Muscle layer of colon (tissue), 2 donors: Measurements from ENCODE around the gene MATCAP1.

Source experiments
- H3K27ac ChIP-seq: one replicate; pipeline ENCODE4 v1.7.0; 2013; ENCODE audit warnings: low read depth, mild to moderate bottlenecking, low read length, moderate library complexity
- H3K27me3 ChIP-seq, 2 donors: one replicate each; pipeline ENCODE4 v1.7.0; 2013; ENCODE audit warnings: low read length in 2 of 2, mild to moderate bottlenecking in 2 of 2; ENCODE audit not compliant: insufficient read depth in 2 of 2, control insufficient read depth in 1 of 2
- H3K36me3 ChIP-seq: one replicate; pipeline ENCODE4 v1.7.0; 2013; ENCODE audit warnings: mild to moderate bottlenecking, low read length; ENCODE audit not compliant: insufficient read depth
- H3K4me1 ChIP-seq: one replicate; pipeline ENCODE4 v1.7.0; 2013; ENCODE audit warnings: mild to moderate bottlenecking, low read length; ENCODE audit not compliant: insufficient read depth
- H3K4me3 ChIP-seq, 2 donors: one replicate each; pipeline ENCODE4 v1.7.0; 2013; ENCODE audit warnings: low read length in 2 of 2, low read depth in 1 of 2, mild to moderate bottlenecking in 1 of 2, moderate library complexity in 1 of 2
- H3K9ac ChIP-seq: one replicate; pipeline ENCODE4 v1.7.0; 2013; ENCODE audit warnings: low read length
- H3K9me3 ChIP-seq: one replicate; pipeline ENCODE4 v1.7.0; 2013; ENCODE audit warnings: mild to moderate bottlenecking, low read length
- donor health status: abdominal sarcoma.
- donor health status: Adenocarcinoma of cecum.

Gene MATCAP1

DNA sequence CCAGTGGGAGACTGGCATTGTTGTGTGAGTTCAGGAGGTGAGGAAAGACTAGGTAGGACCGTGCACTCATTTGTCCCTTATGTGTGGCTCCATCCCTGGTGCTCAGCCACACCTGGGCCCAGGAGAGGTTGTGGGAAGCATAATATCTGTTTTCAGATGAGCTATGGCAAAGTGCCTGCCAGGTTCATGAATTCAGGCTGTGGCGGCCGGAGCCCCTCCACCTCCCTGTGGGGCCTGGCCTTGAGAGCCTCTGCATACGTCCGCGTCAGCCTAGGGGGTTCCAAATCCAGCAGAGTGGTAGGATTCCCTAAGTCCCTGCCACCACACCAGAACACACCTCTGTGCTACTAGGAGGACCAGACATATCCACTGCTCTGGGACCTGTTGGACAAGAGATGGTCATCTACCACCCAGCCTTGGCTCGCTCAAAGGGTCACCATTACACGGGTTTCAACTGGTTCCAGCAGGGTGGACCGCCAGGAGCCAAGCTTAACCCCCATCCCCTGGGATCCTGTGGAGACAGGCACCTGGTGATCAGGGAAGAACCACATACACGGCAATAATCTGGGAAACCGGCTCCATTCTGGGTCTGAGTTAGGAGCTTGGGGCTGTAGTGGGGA, 35.0 kb downstream of the MATCAP1 start:
- H3K4me3 ChIP-seq, result no peak overlapping the region
- H3K36me3 ChIP-seq, result peaks cover 46% of the 10 kb centered on the region
- no peak overlapping the region for H3K9ac ChIP-seq
- H3K27ac ChIP-seq, result no peak overlapping the region
- H3K9me3 ChIP-seq, result no peaks in the 10 kb centered on the region
- H3K27me3 ChIP-seq, result no peaks in the 10 kb centered on the region
- peaks cover 8% of the 10 kb centered on the region for H3K4me1 ChIP-seq

DNA sequence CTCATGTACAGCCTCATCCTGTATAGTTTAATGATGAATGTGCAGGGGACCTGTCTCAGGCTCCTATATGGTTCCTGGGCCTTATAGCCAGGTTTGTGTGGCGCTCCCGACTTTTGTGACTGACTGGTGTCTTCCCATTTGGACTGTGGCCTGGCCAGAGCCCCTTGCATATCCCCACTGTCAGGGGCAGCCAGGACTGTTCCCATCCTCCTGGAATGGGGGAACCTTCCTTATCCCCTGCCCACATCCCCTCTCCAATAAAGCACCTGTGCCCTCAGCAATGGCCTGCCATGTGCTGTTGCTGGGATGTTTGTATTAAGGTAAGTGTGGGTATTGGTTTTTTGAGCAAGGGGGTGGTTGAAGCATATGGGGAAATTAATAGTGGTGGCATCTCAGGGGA, 35.5 kb downstream of the MATCAP1 start:
- Histone ChIP-seq H3K27ac (no peak overlapping the region), H3K4me1 (peaks cover 8% of the 10 kb centered on the region), H3K4me3 (no peak overlapping the region), H3K9ac (no peak overlapping the region), H3K27me3 (no peaks in the 10 kb centered on the region), H3K36me3 (peaks cover 48% of the 10 kb centered on the region), H3K9me3 (no peaks in the 10 kb centered on the region)

DNA sequence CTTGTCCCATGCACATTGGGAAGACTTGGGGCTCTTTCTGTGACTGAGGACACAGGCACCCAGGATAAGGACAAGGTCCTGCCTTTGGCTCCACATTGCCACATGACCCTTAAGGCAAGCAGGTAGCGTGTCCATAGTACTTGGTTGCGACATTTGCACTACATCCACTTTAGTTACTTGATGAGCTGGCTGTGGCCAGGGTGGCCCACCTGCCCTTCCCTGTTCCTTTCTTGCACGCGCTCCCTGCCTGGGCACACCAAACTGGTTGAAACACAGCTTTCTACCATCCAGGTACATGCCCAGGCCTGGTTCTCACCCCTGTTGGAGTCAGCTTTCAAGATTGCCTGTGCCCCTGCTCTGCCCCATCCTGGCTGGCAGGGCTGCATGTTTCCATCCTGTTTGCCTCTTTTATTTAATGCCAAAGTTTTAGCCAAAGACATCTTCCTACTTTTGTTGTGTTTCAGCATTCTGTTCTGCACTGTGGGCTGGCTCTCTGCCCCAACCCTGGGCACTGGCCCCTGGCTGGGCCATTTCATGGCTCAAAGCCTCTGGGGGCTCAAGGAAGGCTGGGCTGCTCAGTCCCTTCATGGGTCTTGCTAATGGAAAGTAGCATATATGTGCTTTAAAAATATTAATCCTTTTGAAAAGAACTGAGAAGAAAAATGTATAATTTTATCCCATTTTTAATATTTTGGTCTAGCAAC, 36.2 kb downstream of the MATCAP1 start:
- H3K9ac ChIP-seq, result no peak overlapping the region
- no peaks in the 10 kb centered on the region for H3K9me3 ChIP-seq
- H3K4me3 ChIP-seq, result no peak overlapping the region
- H3K27me3 ChIP-seq, result no peaks in the 10 kb centered on the region
- H3K4me1 ChIP-seq, result peaks cover 8% of the 10 kb centered on the region
- H3K36me3 ChIP-seq, result peaks cover 53% of the 10 kb centered on the region
- no peak overlapping the region for H3K27ac ChIP-seq

DNA sequence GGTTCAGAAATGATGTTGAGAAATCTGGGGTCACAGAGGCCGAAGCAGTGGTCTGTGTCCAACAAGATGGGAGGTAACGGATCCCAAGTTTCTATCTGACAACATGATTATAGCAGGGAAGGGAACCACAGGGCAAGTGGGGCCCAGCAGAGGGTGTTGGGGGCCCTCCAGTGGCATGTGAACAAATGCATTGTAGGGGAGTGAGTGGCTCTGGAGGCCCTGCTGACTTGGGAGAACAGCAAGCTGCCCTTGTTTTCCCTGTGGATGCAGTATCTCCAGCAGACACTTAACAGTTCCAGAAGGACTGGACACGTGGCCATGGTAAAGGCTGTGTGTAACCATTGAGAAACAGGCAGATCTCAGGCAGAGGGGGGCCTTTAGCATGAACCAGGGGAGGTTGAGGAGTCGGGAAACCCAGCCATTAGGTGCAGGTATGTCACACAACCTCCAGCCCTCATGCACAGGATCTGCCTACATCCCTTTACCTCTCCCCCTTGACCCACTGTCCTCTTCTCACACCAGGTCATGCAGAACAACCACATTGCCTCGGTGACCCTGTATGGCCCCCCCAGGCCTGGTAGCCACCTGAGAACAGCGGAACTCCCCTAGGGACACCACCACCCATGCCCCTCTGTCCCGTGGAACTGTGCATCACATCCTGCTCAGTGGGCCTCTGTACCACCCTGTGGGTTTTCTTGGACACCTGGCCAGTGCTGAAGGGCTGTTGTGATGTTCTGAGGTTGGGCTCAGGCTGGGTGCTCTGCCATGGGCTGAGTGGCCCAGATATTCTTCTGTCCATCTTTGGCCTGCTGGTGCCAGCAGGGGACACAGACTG, 37.0 kb downstream of the MATCAP1 start:
- Histone ChIP-seq H3K27ac (no peak overlapping the region), H3K36me3 (peaks cover 59% of the 10 kb centered on the region), H3K9ac (no peak overlapping the region), H3K9me3 (no peaks in the 10 kb centered on the region), H3K4me3 (no peak overlapping the region), H3K4me1 (peaks cover 7% of the 10 kb centered on the region), H3K27me3 (no peaks in the 10 kb centered on the region)

GRCh38 chr16:67145746-67146145, 38.0 kb downstream of the MATCAP1 start:
- Histone ChIP-seq H3K4me1 (no peaks in the 10 kb centered on the region), H3K36me3 (peaks cover 69% of the 10 kb centered on the region), H3K9ac (no peak overlapping the region), H3K9me3 (no peaks in the 10 kb centered on the region), H3K27me3 (no peaks in the 10 kb centered on the region), H3K4me3 (no peak overlapping the region), H3K27ac (no peak overlapping the region)

- H3K9me3 ChIP-seq, result no peaks in the 10 kb centered on the region
- no peak overlapping the region for H3K4me3 ChIP-seq
- H3K36me3 ChIP-seq, result peaks cover 77% of the 10 kb centered on the region
- no peak overlapping the region for H3K27ac ChIP-seq
- no peaks in the 10 kb centered on the region for H3K4me1 ChIP-seq
- H3K9ac ChIP-seq, result no peak overlapping the region
- H3K27me3 ChIP-seq, result no peaks in the 10 kb centered on the region
Observed at GRCh38 chr16:67144943-67145342, 38.8 kb downstream of the MATCAP1 start.

DNA sequence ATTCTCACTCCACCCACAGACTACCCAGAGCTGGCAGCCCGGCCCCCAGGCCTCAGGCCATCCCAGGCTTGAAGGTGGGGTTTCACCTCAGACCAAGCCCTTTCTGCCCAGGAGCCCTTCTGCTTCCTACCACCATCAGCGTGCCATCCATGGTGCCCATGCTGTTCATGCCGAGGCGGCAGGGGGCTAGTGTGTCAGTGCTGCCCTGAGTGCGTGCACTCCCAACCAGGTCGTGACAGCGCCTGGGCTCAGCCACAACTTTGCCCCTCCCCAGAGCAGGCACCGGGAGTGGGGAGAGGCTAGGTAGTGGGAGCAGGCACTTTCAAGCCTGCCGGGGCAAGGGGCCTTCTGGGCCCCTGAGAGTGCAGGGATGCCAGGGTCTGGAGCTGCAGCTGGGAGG, 41.4 kb downstream of the MATCAP1 start:
- Histone ChIP-seq H3K9me3 (no peaks in the 10 kb centered on the region), H3K27ac (no peak overlapping the region), H3K9ac (no peak overlapping the region), H3K27me3 (no peaks in the 10 kb centered on the region), H3K4me1 (no peaks in the 10 kb centered on the region), H3K4me3 (no peak overlapping the region), H3K36me3 (peaks cover 82% of the 10 kb centered on the region)

DNA sequence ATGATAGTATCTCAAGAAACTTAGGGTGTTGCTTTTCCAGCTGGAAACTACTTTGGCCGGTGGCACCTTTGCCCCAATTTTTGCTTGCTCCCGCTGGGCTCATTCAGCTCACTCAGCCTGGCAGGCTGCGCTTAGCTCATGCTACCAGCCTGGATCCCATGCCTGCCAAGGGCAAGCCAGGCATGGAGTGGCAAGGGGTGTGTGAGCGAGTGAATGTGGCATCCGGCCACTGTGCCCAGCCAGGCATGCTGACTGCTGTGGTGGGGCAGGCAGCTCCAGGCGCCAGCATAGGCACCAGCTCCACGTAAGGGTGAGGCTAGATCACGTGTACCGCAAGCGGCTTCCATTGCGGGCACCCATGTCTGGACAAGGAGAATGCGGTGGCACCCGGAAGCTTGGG, 42.4 kb downstream of the MATCAP1 start:
- Histone ChIP-seq H3K4me3 (no peak overlapping the region), H3K9me3 (no peaks in the 10 kb centered on the region), H3K36me3 (peaks cover 78% of the 10 kb centered on the region)

DNA sequence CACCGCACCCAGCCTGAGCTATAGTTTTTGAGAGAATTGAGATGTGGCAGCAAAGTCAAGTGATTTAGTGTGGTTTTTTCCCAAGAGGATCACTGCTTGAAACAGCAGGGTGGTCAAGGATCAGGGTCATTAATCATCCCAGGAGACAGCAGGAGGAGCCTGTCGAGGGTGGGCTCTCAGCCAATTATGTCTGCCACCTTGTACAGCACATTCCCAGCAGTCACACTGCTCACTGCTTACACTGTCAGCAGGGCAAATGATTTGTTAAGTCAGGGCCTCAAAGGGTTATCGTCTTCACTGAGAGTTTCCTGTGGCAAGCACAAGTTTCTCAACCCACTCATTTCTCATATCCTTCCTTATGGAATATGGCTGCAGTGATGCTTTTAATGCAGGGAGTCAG, 46.2 kb downstream of the MATCAP1 start:
- Histone ChIP-seq H3K27ac (no peak overlapping the region), H3K9me3 (no peaks in the 10 kb centered on the region), H3K36me3 (peaks cover 76% of the 10 kb centered on the region), H3K27me3 (no peaks in the 10 kb centered on the region), H3K9ac (no peak overlapping the region), H3K4me3 (no peak overlapping the region), H3K4me1 (no peaks in the 10 kb centered on the region)

More for the DNA sequence above, 42.4 kb downstream of the MATCAP1 start:
- Histone ChIP-seq H3K9ac (no peak overlapping the region), H3K27ac (no peak overlapping the region), H3K27me3 (no peaks in the 10 kb centered on the region), H3K4me1 (no peaks in the 10 kb centered on the region)

GRCh38 chr16:67129422-67129821, 54.3 kb downstream of the MATCAP1 start:
- Histone ChIP-seq H3K9ac (no peak overlapping the region), H3K27ac (no peak overlapping the region), H3K27me3 (no peaks in the 10 kb centered on the region)

GRCh38 chr16:67128887-67129286, 54.9 kb downstream of the MATCAP1 start:
- H3K9ac ChIP-seq, result no peak overlapping the region
- peaks cover 45% of the 10 kb centered on the region for H3K36me3 ChIP-seq
- H3K27ac ChIP-seq, result no peak overlapping the region
- H3K9me3 ChIP-seq, result no peaks in the 10 kb centered on the region
- H3K4me3 ChIP-seq, result no peak overlapping the region
- no peaks in the 10 kb centered on the region for H3K27me3 ChIP-seq
- no peaks in the 10 kb centered on the region for H3K4me1 ChIP-seq

More at GRCh38 chr16:67129422-67129821, 54.3 kb downstream of the MATCAP1 start:
- Histone ChIP-seq H3K36me3 (peaks cover 51% of the 10 kb centered on the region), H3K9me3 (no peaks in the 10 kb centered on the region), H3K4me3 (no peak overlapping the region), H3K4me1 (no peaks in the 10 kb centered on the region)
